ENCODE data around the gene MYH10. TPM values are rescaled to one million over a fixed set of nuclear protein-coding genes. Genes with fewer than 3 reads are reported as not detected.

Gene MYH10
- total and polyA plus RNA-seq, 2 experiments from 2014 or later = 46.8 to 69.5 TPM

DNA sequence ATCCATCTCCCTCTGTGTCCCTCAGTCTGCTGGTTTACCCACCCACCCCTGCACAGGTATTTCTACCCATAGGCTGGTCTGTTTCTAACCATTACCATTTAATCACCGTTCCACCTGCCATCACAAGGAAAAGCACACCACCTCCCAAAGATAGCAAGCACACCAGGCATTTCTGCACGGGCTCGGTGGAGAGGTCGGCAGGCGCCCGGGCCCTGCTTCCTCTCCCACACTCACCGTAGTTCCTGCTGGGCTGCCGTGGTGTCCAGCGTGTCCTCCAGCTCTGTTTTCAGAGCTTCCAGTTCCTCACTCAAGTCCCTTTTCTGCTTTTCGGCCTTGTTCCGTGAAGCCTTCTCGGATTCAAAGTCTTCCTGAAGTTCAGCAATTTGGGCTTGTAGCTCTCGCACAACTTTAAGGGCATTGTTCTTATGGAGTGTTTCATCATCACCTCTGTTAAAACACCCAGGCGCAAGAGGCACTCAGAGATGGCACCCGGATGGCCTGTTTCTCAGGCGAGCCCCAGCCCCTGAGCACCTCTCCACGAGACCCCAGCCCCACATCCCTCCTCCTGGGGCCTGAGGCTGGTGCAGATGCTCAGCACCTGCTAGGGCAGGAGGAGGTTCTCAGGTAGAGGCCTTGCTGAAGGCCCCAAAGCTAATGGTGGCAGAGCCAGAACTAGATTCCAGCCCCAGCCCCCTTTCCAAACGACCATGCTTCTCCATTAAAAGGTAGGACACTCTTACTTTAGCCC, 125.9 kb downstream of the MYH10 start:
- H3K27ac ChIP-seq = no peak overlapping the region
- H4K20me1 ChIP-seq (ENCODE audit: insufficient read depth) = no peaks in the 10 kb centered on the region
- DNase-seq = no peak
- H3F3A ChIP-seq (ENCODE audit: insufficient read depth) = no peaks in the 10 kb centered on the region
- in situ Hi-C loops (cut with MboI) = no loop called here
- H3K9me3 ChIP-seq (ENCODE audit: low read depth) = no peaks in the 10 kb centered on the region
- peaks cover 42% of the 10 kb centered on the region for H3K36me3 ChIP-seq (ENCODE audit: low read depth)
- no peak overlapping the region for H3K9ac ChIP-seq
- no peak overlapping the region for H3K4me3 ChIP-seq
- no peaks in the 10 kb centered on the region for H3K4me1 ChIP-seq (ENCODE audit: insufficient read depth)
- no peak for TF ChIP-seq EZH2 (IDR thresholded peaks at IDR 0.05; ENCODE audit: insufficient read depth, poor library complexity, severe bottlenecking)
- TF ChIP-seq EZH2phosphoT487 (IDR thresholded peaks at IDR 0.05; ENCODE audit: insufficient read depth, low read depth) = no peak
- H3K9me2 ChIP-seq (ENCODE audit: insufficient read depth) = no peaks in the 10 kb centered on the region
- no peaks in the 10 kb centered on the region for H3K27me3 ChIP-seq (replicated peaks; ENCODE audit: insufficient read depth)
- 95 to 96% methylated on average over 18 of the region's 18 CpGs for WGBS, 2 experiments (ENCODE audit: low coverage in 1 of 2, low lambda C conversion rate in 2 of 2, missing lambda C conversion rate in 2 of 2)
- no peak overlapping the region for H3K4me2 ChIP-seq (ENCODE audit: unreplicated experiment)
- no peaks in the 10 kb centered on the region for H3K79me2 ChIP-seq (ENCODE audit: insufficient read depth)
- no peak overlapping the region for H2AFZ ChIP-seq

- H3K27ac ChIP-seq = no peak overlapping the region
- H4K20me1 ChIP-seq (ENCODE audit: insufficient read depth) = no peaks in the 10 kb centered on the region
- DNase-seq = no peak
- in situ Hi-C loops (cut with MboI) = no loop called here
- H3K36me3 ChIP-seq (ENCODE audit: low read depth) = peaks cover 42% of the 10 kb centered on the region
- no peak overlapping the region for H2AFZ ChIP-seq
- no peaks in the 10 kb centered on the region for H3K9me3 ChIP-seq (ENCODE audit: low read depth)
- H3K79me2 ChIP-seq (ENCODE audit: insufficient read depth) = no peaks in the 10 kb centered on the region
- H3F3A ChIP-seq (ENCODE audit: insufficient read depth) = no peaks in the 10 kb centered on the region
- no peak overlapping the region for H3K4me2 ChIP-seq (ENCODE audit: unreplicated experiment)
- H3K4me3 ChIP-seq = no peak overlapping the region
- no peaks in the 10 kb centered on the region for H3K27me3 ChIP-seq (replicated peaks; ENCODE audit: insufficient read depth)
- H3K9ac ChIP-seq = no peak overlapping the region
- H3K4me1 ChIP-seq (ENCODE audit: insufficient read depth) = no peaks in the 10 kb centered on the region
- no peak for TF ChIP-seq EZH2 (IDR thresholded peaks at IDR 0.05; ENCODE audit: insufficient read depth, poor library complexity, severe bottlenecking)
- no peak for TF ChIP-seq EZH2phosphoT487 (IDR thresholded peaks at IDR 0.05; ENCODE audit: insufficient read depth, low read depth)
- WGBS, 2 experiments (ENCODE audit: low coverage in 1 of 2, low lambda C conversion rate in 2 of 2, missing lambda C conversion rate in 2 of 2) = 79 to 82% methylated on average over 9 of the region's 9 CpGs
- H3K9me2 ChIP-seq (ENCODE audit: insufficient read depth) = no peaks in the 10 kb centered on the region
Measured at GRCh38 chr17:8503807-8504206, 126.7 kb downstream of the MYH10 start.

DNA sequence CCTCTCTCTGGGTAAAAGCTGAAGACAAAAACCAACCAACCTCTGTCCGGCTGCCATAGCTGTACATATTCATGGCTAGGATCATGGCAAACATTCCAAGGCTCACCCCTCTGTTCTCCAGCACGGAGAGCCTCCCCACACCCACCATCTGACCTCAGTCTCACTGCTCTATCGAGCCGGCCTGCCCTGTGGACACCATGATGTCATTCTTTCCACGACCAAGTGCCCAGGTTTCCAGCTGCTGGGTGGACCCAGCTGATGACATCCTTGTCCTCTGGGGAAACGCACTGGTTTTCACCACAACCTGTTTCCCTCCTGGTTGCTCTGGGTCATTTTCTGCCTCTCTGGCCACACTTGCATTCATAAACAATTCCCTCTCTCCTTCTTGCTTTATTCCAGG, 127.2 kb downstream of the MYH10 start:
- peak; percentile 33 for DNase-seq
- Histone ChIP-seq H3K9me2 (ENCODE audit: insufficient read depth) (no peaks in the 10 kb centered on the region), H3K4me2 (ENCODE audit: unreplicated experiment) (no peak overlapping the region), H3K9me3 (ENCODE audit: low read depth) (no peaks in the 10 kb centered on the region), H3K4me3 (no peak overlapping the region), H3K27ac (no peak overlapping the region), H2AFZ (no peak overlapping the region), H3K9ac (no peak overlapping the region), H3K36me3 (ENCODE audit: low read depth) (peaks cover 39% of the 10 kb centered on the region; the same call in 1 of the 2 replicates), H3K79me2 (ENCODE audit: insufficient read depth) (no peaks in the 10 kb centered on the region), H4K20me1 (ENCODE audit: insufficient read depth) (no peaks in the 10 kb centered on the region), H3K4me1 (ENCODE audit: insufficient read depth) (no peaks in the 10 kb centered on the region), H3F3A (ENCODE audit: insufficient read depth) (no peaks in the 10 kb centered on the region), H3K27me3 (replicated peaks; ENCODE audit: insufficient read depth) (no peaks in the 10 kb centered on the region)
- 33 to 43% methylated on average over 6 of the region's 6 CpGs for WGBS, 2 experiments (ENCODE audit: low coverage in 1 of 2, low lambda C conversion rate in 2 of 2, missing lambda C conversion rate in 2 of 2)
- in situ Hi-C loops (cut with MboI) = no loop called here
- TF ChIP-seq EZH2 (IDR thresholded peaks at IDR 0.05; ENCODE audit: insufficient read depth, poor library complexity, severe bottlenecking) (no peak), EZH2phosphoT487 (IDR thresholded peaks at IDR 0.05; ENCODE audit: insufficient read depth, low read depth) (no peak)

DNA sequence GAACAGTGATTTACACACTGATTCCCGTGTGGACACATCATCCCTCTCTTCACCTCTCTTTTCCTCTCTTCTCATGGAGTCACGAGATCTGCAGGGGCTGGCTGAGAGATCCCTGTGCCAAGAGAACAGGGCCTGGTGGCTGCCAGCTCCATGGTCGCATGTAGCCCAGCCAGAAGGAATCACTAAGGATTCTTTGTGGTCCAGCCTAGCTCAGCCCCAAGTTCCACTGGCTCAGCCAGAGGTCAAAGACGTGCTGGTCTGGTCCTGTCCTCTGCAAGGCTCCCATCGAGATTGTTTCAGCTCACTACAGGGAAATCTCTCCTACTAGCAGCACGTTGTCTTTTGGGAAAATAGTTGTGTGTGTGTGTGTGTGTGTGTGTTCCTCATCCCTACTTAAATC, 128.4 kb downstream of the MYH10 start:
- TF ChIP-seq EZH2phosphoT487 (IDR thresholded peaks at IDR 0.05; ENCODE audit: insufficient read depth, low read depth) (no peak), EZH2 (IDR thresholded peaks at IDR 0.05; ENCODE audit: insufficient read depth, poor library complexity, severe bottlenecking) (no peak)
- Histone ChIP-seq H3K79me2 (ENCODE audit: insufficient read depth) (no peaks in the 10 kb centered on the region), H3K4me2 (ENCODE audit: unreplicated experiment) (no peak overlapping the region), H4K20me1 (ENCODE audit: insufficient read depth) (no peaks in the 10 kb centered on the region), H3K9me3 (ENCODE audit: low read depth) (no peaks in the 10 kb centered on the region), H2AFZ (no peak overlapping the region), H3K4me3 (no peak overlapping the region), H3K9me2 (ENCODE audit: insufficient read depth) (no peaks in the 10 kb centered on the region), H3K4me1 (ENCODE audit: insufficient read depth) (no peaks in the 10 kb centered on the region), H3K36me3 (ENCODE audit: low read depth) (peaks cover 28% of the 10 kb centered on the region; the same call in 1 of the 2 replicates), H3F3A (ENCODE audit: insufficient read depth) (no peaks in the 10 kb centered on the region), H3K27me3 (replicated peaks; ENCODE audit: insufficient read depth) (no peaks in the 10 kb centered on the region), H3K27ac (no peak overlapping the region), H3K9ac (no peak overlapping the region)
- WGBS, 2 experiments (ENCODE audit: low coverage in 1 of 2, low lambda C conversion rate in 2 of 2, missing lambda C conversion rate in 2 of 2) = 35 to 37% methylated on average over 6 of the region's 6 CpGs
- in situ Hi-C loops (cut with MboI) = no loop called here
- DNase-seq = no peak
